Mononuclear cell (primary cell): ENCODE measurements around the gene GREB1L. TPM values are rescaled to one million over a fixed set of nuclear protein-coding genes. Genes with fewer than 3 reads are reported as not detected.

Source experiments
- H3K27me3 ChIP-seq: 2 replicates; pipeline ENCODE4 v1.6.0; 2011; ENCODE audit warnings: low read length, control low read depth; ENCODE audit not compliant: insufficient read depth
- H3K4me1 ChIP-seq: 2 replicates; pipeline ENCODE4 v1.5.1; 2011; ENCODE audit warnings: mild to moderate bottlenecking, low read length, control low read depth; ENCODE audit not compliant: insufficient read depth
- H3K4me3 ChIP-seq: 2 replicates; pipeline ENCODE4 v1.5.1; 2011; ENCODE audit warnings: mild to moderate bottlenecking, low read length, moderate library complexity
- H3K9me3 ChIP-seq: 2 replicates; pipeline ENCODE4 v1.5.1; 2011; ENCODE audit warnings: low read depth, mild to moderate bottlenecking, control low read depth, low read length
- total RNA-seq: library from RNA; depleted of rRNA; stranded (reverse); fragments of >200 nt; gene quantifications from one replicate; pipeline ENCODE4 v1.2.3, GENCODE V29; 2012

Gene GREB1L
- total RNA-seq, 1 donor, result under 0.01 TPM

DNA sequence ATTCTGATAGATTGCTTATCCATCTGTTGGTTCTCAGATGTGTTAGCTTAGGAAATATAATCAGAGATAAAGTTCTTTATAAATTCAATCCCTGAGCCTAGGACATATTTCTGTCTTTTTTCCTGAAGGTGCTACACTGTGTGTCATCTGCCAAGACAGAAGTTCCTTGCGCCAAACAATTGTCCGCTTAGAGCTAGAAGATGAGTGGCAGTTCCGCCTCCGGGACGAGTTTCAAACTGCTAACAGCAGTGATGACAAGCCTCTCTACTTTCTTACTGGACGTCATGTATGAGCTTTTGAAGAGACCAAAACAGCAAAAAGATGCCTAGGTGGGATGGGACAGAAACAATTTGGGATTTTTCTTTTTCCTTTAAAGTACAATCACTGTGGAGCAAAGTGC is 280.5 kb downstream of the GREB1L start:
- Histone ChIP-seq H3K9me3 (no peaks in the 10 kb centered on the region), H3K4me3 (no peak overlapping the region), H3K4me1 (no peaks in the 10 kb centered on the region), H3K27me3 (no peaks in the 10 kb centered on the region)

DNA sequence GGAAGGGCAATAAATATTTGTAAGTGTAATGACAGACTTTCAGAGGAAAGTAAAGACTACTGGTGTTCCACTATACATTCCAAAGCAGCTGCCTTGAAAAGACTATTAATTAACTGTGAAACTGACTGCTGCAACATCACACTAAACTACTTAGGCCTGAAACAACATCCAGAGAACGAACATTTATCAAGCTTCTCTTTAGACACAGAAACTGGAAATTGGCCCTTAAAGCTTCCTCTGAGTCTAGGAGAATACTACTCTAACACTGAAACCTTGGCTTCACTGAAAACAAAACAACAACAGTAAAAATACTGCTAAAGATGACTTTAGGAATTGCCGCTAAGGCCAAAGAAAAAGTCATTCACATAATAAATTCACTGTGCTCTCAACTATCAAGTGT is 283.9 kb downstream of the GREB1L start:
- no peaks in the 10 kb centered on the region for H3K9me3 ChIP-seq
- H3K27me3 ChIP-seq, result no peaks in the 10 kb centered on the region
- no peaks in the 10 kb centered on the region for H3K4me1 ChIP-seq
- no peak overlapping the region for H3K4me3 ChIP-seq

GRCh38 chr18:21526463-21526862 is 284.4 kb downstream of the GREB1L start:
- Histone ChIP-seq H3K9me3 (no peaks in the 10 kb centered on the region), H3K4me3 (no peak overlapping the region), H3K27me3 (no peaks in the 10 kb centered on the region), H3K4me1 (no peaks in the 10 kb centered on the region)

DNA sequence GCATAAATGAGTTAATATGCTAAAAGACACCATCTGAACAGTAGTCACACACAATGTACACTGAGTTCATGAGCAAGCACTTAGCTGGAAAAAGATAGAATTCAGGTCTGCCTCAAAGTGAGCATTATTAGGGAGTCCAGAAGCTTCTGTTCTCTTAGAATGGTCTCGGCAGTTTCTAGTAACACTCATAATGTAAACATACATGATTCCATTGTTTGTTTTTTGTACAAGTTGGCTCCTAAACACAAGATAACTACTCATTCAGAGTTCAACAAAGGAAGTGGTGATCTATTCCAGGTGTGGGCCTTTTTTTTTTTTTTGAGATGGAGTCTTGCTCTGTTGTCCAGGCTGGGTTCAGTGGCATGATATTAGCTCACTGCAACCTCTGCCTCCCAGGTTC is 292.3 kb downstream of the GREB1L start:
- H3K4me1 ChIP-seq, result no peaks in the 10 kb centered on the region
- no peak overlapping the region for H3K4me3 ChIP-seq

DNA sequence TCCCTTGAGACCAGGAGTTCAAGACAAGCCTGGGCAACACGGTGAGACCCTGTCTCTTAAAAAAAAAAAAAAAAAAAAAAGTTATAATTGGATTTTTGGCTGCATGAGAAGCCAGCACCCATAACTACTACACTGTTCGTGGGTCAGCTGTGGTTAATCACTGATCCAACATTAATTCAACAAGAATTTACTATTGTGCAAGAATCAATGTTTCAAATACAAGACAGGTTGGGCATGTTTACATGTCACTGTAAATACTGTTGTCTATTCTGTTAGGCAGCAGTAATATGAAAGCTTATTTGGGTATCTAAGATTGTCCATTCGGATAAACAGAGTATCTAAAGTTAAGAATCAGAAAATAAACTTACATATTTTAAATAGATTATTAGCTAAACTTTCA is 296.2 kb downstream of the GREB1L start:
- no peaks in the 10 kb centered on the region for H3K27me3 ChIP-seq
- H3K9me3 ChIP-seq, result no peaks in the 10 kb centered on the region
- no peak overlapping the region for H3K4me3 ChIP-seq
- H3K4me1 ChIP-seq, result no peaks in the 10 kb centered on the region

More for the DNA sequence above, 292.3 kb downstream of the GREB1L start:
- no peaks in the 10 kb centered on the region for H3K27me3 ChIP-seq
- H3K9me3 ChIP-seq, result no peaks in the 10 kb centered on the region

DNA sequence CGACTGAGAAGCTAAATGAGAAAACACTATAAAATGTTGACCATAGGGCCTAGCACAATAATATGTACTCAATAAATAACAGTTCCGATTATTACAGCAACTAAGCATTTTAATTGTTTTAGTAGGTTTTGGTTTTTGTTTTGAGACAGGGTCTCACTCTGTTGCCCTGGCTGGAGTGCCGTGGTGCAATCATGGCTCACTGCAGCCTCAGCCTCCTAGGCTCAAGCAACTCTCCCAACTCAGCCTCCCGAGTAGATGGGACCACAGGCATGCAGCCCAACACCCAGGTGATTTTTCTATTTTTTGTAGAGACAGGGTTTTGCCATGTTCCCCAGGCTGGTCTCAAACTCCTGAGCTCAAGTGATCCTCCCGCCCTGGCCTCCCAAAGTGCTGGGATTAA is 304.4 kb downstream of the GREB1L start:
- H3K9me3 ChIP-seq, result no peaks in the 10 kb centered on the region

GRCh38 chr18:21548647-21549046 is 306.6 kb downstream of the GREB1L start:
- Histone ChIP-seq H3K4me3 (no peak overlapping the region), H3K9me3 (no peaks in the 10 kb centered on the region), H3K4me1 (no peaks in the 10 kb centered on the region), H3K27me3 (no peaks in the 10 kb centered on the region)

More for the DNA sequence above, 304.4 kb downstream of the GREB1L start:
- H3K4me3 ChIP-seq, result no peak overlapping the region
- no peaks in the 10 kb centered on the region for H3K4me1 ChIP-seq
- H3K27me3 ChIP-seq, result no peaks in the 10 kb centered on the region

DNA sequence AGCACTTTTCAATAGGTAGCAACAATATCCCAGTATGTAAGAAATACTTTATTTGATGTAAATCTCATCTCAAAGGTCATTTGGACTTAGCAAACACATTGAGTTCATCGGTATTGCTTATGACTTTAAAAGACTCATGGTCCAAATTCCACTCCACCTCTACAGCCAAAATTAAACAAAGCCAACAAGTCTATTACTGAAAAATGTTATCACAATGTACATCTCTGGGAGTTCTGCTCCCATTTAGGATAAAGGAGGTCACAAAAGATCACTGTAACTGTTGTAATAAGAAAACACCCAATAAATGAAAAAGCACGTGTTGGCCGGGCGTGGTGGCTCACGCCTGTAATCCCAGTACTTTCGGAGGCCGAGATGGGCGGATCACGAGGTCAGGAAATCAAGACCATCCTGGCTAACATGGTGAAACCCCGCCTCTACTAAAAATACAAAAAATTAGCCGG is 308.5 kb downstream of the GREB1L start:
- H3K4me1 ChIP-seq, result no peaks in the 10 kb centered on the region
- H3K4me3 ChIP-seq, result no peak overlapping the region
- no peaks in the 10 kb centered on the region for H3K9me3 ChIP-seq
- H3K27me3 ChIP-seq, result no peaks in the 10 kb centered on the region

DNA sequence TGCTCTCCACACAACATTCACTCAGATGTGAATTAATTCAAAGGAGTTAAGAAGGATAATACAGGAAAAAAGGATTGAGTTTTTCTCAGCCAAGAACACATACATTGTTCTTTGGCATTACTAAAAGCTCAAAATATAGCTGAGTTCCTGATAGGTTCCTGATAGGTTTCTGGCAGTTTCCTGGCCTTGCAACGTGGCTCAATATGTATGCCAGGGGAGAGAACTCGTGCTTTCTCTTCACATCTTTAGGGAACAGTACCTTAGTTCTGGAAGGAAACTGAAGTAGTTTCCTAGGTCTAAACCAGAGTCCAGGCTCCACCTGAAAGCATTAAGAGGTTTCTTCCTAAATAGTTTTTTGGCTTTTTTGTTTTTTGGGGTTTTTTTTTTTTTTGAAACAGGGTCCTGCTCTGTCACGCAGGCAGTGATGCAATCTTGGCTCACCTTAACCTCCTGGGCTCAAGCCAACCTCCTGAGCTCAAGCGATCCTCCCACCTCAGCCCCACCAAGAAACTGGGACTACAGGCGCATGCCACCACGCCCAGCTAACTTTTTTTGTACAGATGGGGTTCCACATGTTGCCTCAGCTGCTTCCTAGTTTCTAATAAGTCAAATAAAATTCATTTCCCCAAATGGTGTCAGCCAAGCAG is 315.7 kb downstream of the GREB1L start:
- Histone ChIP-seq H3K9me3 (no peaks in the 10 kb centered on the region), H3K4me1 (no peaks in the 10 kb centered on the region), H3K4me3 (no peak overlapping the region), H3K27me3 (no peaks in the 10 kb centered on the region)

DNA sequence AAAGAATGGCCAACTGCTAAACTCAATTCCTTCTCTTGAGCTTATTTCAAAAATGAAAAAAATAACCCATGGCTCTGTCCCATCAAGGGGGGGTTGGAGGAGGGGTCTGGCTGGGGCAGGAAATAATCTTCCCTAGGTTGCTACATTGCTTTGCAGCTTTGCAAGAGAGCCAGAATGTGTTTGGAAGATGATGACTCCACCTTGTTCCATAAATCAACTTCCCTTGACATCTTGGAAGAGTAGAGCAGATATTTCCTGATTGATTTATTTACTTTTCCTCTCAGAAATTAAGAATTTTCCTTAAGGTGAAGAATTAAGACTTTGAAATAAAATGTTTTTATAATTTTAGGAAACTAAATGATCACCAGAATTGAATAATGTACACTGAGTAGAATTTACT is 317.2 kb downstream of the GREB1L start:
- Histone ChIP-seq H3K27me3 (no peaks in the 10 kb centered on the region), H3K4me3 (no peak overlapping the region), H3K4me1 (no peaks in the 10 kb centered on the region), H3K9me3 (no peaks in the 10 kb centered on the region)

DNA sequence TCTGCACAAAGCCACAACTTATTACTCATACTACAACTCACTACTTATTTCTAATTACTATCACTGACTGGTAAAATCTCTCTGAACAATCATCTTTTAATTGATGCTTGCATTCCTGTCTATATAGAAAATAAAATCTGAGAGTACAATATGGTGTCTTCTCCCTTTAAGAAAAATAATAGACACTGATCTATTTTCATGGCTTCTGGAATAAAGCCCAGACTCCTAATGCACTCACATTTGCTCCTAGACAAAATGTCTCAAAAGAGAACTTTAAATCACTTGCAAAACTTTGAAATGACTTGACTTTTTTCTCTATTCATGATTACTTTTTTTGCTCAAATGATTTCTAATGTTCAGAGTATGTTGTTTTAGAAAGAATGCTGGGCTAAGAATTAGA is 329.7 kb downstream of the GREB1L start:
- Histone ChIP-seq H3K4me3 (no peak overlapping the region), H3K27me3 (no peaks in the 10 kb centered on the region), H3K9me3 (no peaks in the 10 kb centered on the region), H3K4me1 (no peaks in the 10 kb centered on the region)

Other genes with a start within 250 kb of the GREB1L start
- gene ROCK1, start 130.4 kb upstream of the GREB1L start, total RNA-seq, result 147 TPM